ENCODE data around the gene CCDC28A. TPM values are rescaled to one million over a fixed set of nuclear protein-coding genes. Genes with fewer than 3 reads are reported as not detected.

Gene CCDC28A
- total RNA-seq, 4 donors from 2014 or later, result 44.5 to 51.7 (median 47.3) TPM

- DNase-seq, result no peak
- intact Hi-C loops (cut with DNase I), result loop anchor here (5.0 to 10.0 kb wide), 3 partner anchors 74 to 341 kb away; no protein-coding TSS in a partner anchor
- no peak for TF ChIP-seq POLR2A (IDR thresholded peaks at IDR 0.05)
- peak in 5 of 6 experiments; percentile 29 to 78 (median 68) for TF ChIP-seq CTCF (IDR thresholded peaks at IDR 0.05)
Measured at GRCh38 chr6:138765896-138766655, 7.5 kb upstream of the CCDC28A start.

GRCh38 chr6:138769102-138769676 lies 4.4 kb upstream of the CCDC28A start:
- H3K4me1 ChIP-seq, result peaks cover 0 to 5% of the 10 kb centered on the region in 2 donors
- no peak for DNase-seq
- H3K27ac ChIP-seq, result no peak overlapping the region
- H3K4me3 ChIP-seq (replicated peaks in 1 of 3), result no peak overlapping the region
- intact Hi-C loops (cut with DNase I), result loop anchor here (5.0 to 10.0 kb wide), 3 partner anchors 77 to 344 kb away; no protein-coding TSS in a partner anchor
- no peaks in the 10 kb centered on the region for H3K9me3 ChIP-seq
- no peaks in the 10 kb centered on the region for H3K27me3 ChIP-seq
- TF ChIP-seq CTCF (IDR thresholded peaks at IDR 0.05), result no peak
- no peak for TF ChIP-seq POLR2A (IDR thresholded peaks at IDR 0.05)
- WGBS, 2 donors, result 64 to 72% methylated on average over 6 of the region's 6 CpGs
- H3K36me3 ChIP-seq, result no peaks in the 10 kb centered on the region

More at GRCh38 chr6:138765896-138766655, 7.5 kb upstream of the CCDC28A start:
- no peaks in the 10 kb centered on the region for H3K36me3 ChIP-seq
- H3K27me3 ChIP-seq, result no peaks in the 10 kb centered on the region
- H3K4me1 ChIP-seq, result no peaks in the 10 kb centered on the region
- 97 to 99% methylated on average over 3 of the region's 3 CpGs for WGBS, 2 donors
- no peaks in the 10 kb centered on the region for H3K9me3 ChIP-seq
- no peak overlapping the region for H3K27ac ChIP-seq
- no peak overlapping the region for H3K4me3 ChIP-seq (replicated peaks in 1 of 3)

GRCh38 chr6:138772596-138773176 lies 883 bp upstream of the CCDC28A start:
- 14 to 16% methylated on average over 8 of the region's 8 CpGs for WGBS, 2 donors
- Histone ChIP-seq H3K27ac (peak overlapping the region in 2 of 3 donors; percentile 96 to 99), H3K4me1 (peaks cover 6 to 14% of the 10 kb centered on the region in 2 donors), H3K36me3 (peaks cover 2 to 8% of the 10 kb centered on the region in 2 donors), H3K4me3 (replicated peaks in 1 of 3) (peak overlapping the region in 2 of 3 donors; percentile 62 to 69), H3K27me3 (no peaks in the 10 kb centered on the region), H3K9me3 (no peaks in the 10 kb centered on the region)
- intact Hi-C loops (cut with DNase I), result no loop called here
- no peak for DNase-seq
- no peak for TF ChIP-seq POLR2A (IDR thresholded peaks at IDR 0.05)
- no peak for TF ChIP-seq CTCF (IDR thresholded peaks at IDR 0.05)

- Histone ChIP-seq H3K36me3 (peaks cover 4 to 8% of the 10 kb centered on the region in 2 donors), H3K4me1 (peaks cover 6 to 14% of the 10 kb centered on the region in 2 donors), H3K9me3 (no peaks in the 10 kb centered on the region), H3K4me3 (replicated peaks in 1 of 3) (peak overlapping the region in 2 of 3 donors; percentile 43 to 69), H3K27ac (no peak overlapping the region), H3K27me3 (no peaks in the 10 kb centered on the region)
- WGBS, 2 donors, result 30 to 31% methylated on average over 3 of the region's 3 CpGs
- intact Hi-C loops (cut with DNase I), result no loop called here
- TF ChIP-seq CTCF (IDR thresholded peaks at IDR 0.05) (no peak), POLR2A (IDR thresholded peaks at IDR 0.05) (no peak)
- no peak for DNase-seq
Measured at GRCh38 chr6:138774370-138774769, 801 bp downstream of the CCDC28A start.
